H1 (cell line): ENCODE data around the gene PTPRD. TPM values are rescaled to one million over a fixed set of nuclear protein-coding genes. Genes with fewer than 3 reads are reported as not detected.

Source experiments
- ASH2L ChIP-seq: fragments of 200-600, 300-600 bp; sonication (generic); IDR thresholded peaks from one replicate; pipeline ENCODE4 v1.7.1; 2017; ENCODE audit warnings: low read length
- HDAC2 ChIP-seq, 2 experiments: fragments of 300-600 bp in 1 of 2; sonication (generic) in 1 of 2; IDR thresholded peaks; 2 replicates each; pipeline ENCODE4 v1.6.1; 2011 to 2012; ENCODE audit warnings: low read depth in 2 of 2, low read length in 2 of 2, mild to moderate bottlenecking in 2 of 2, moderate library complexity in 2 of 2, borderline replicate concordance in 1 of 2, inconsistent platforms in 1 of 2
- RAD21 ChIP-seq, 2 experiments: IDR thresholded peaks in 1 of 2; conservative IDR thresholded peaks in 1 of 2; 2 replicates each; pipeline ENCODE4 v1.6.1; 2011; ENCODE audit warnings: low read depth in 2 of 2, low read length in 2 of 2, improper control_type of control experiment in 1 of 2, inconsistent platforms in 1 of 2, mild to moderate bottlenecking in 1 of 2, moderate library complexity in 1 of 2
- RNF2 ChIP-seq: fragments of 200-900, 300-1000 bp; sonication (generic); IDR thresholded peaks from 2 replicates; pipeline ENCODE4 v1.7.1; 2016; ENCODE audit warnings: borderline replicate concordance, low read depth, mild to moderate bottlenecking, antibody characterized with exemption, low read length; ENCODE audit not compliant: poor library complexity, severe bottlenecking; ENCODE audit errors: missing control alignments
- polyA plus RNA-seq, 7 experiments: library from polyadenylated mRNA; depleted of rRNA in 3 of 7; stranded (reverse) in 5 of 7; unstranded in 2 of 7; fragments of >200 nt in 5 of 7; fragments of 200-250 nt in 2 of 7; gene quantifications; 1 replicate in 5 of 7; 2 replicates in 1 of 7; 4 replicates in 1 of 7; pipeline versions ENCODE4 v1.2.1 to v1.2.3, GENCODE V29; 2011 to 2013; ENCODE audit warnings: missing spikeins in 2 of 7, mixed read lengths in 2 of 7
- total RNA-seq: library from RNA; stranded (reverse); fragmentation: NEBNext Ultra II Directional; extraction: Animal tissue kit (Norgen Biotek cat#: 25700); gene quantifications from 2 replicates; pipeline ENCODE4 v1.2.1, GENCODE V29; 2021

The PTPRD gene
- total and polyA plus RNA-seq, 2 of the 8 experiments (the other 6 are each of a cell fraction or from before 2014, with no cell fraction given): 17.2 to 77.0 TPM

DNA sequence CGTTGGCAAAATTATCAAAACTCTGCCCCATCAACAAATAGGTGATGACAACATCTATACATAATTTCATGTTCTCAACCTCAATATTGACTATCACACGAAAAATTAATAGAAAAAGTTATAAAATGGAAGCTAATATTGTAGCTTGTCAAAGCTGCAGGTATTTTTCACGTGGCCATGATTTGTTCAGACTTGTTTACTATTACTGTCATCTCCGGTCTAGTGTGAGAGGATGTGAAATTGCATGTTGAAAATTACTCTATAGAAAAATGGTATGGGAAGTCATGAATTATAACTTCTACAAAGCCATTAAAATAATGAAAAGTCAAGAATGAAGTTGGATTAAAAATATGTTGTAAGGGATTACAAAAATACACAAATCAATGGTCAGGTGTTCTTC lies 385.8 kb downstream of the PTPRD start (continued):
- TF ChIP-seq RNF2 (no peak), RAD21 (IDR thresholded peaks at IDR 0.05 in 1 of 2, conservative IDR thresholded peaks at IDR 0.05 in 1 of 2; ENCODE audit: low read depth in 2 of 2, low read length in 2 of 2) (no peak), HDAC2 (IDR thresholded peaks at IDR 0.05; ENCODE audit: borderline replicate concordance in 1 of 2, low read depth in 2 of 2, low read length in 2 of 2) (no peak), ASH2L (no peak)
